HEK293 (cell line): ENCODE results near the gene CCK.

Experiments used
- CTCF ChIA-PET: fragments of 350-600 bp; formaldehyde crosslinking; extraction: SDS; loops from one replicate; lab custom pipeline; 2021; ENCODE audit warnings: antibody characterized with exemption; lab: Yijun Ruan, JAX
- POLR2A ChIA-PET: fragments of 300-600 bp; formaldehyde crosslinking; extraction: SDS; loops from one replicate; lab custom pipeline; 2020; ENCODE audit warnings: antibody characterized with exemption, inconsistent platforms; lab: Yijun Ruan, JAX
- H3K27ac ChIP-seq: fragments of 200-500 bp; sonication (Bioruptor generic); 2 replicates; pipeline ENCODE4 v1.5.1; 2014; ENCODE audit warnings: low read depth, low read length, control low read depth, inconsistent platforms; ENCODE audit errors: extremely low read depth
- H3K36me3 ChIP-seq, 2 experiments: fragments of 200-500 bp in 1 of 2; sonication (Bioruptor generic) in 1 of 2; 1 replicate in 1 of 2; 2 replicates in 1 of 2; pipeline ENCODE4 v1.5.1; 2014 to 2017; ENCODE audit warnings: inconsistent platforms in 2 of 2, low read length in 2 of 2; ENCODE audit not compliant: control insufficient read depth in 2 of 2, insufficient read depth in 1 of 2
- H3K4me1 ChIP-seq: fragments of 200-500 bp; sonication (Bioruptor generic); 2 replicates; pipeline ENCODE4 v1.5.1; 2014; ENCODE audit warnings: mild to moderate bottlenecking, low read length, inconsistent platforms; ENCODE audit not compliant: control insufficient read depth, insufficient read depth
- H3K4me3 ChIP-seq: 2 replicates; pipeline ENCODE4 v1.5.1; 2011; ENCODE audit warnings: low read depth, mild to moderate bottlenecking, control low read depth, low read length, moderate library complexity
- H3K9me3 ChIP-seq: fragments of 200-500 bp; sonication (Bioruptor generic); 2 replicates; pipeline ENCODE4 v1.5.1; 2014; ENCODE audit warnings: low read depth, low read length, inconsistent platforms; ENCODE audit not compliant: control insufficient read depth, insufficient read depth
- KLF1 ChIP-seq: fragments of 450-650 bp; formaldehyde crosslinking; IDR thresholded peaks from 2 replicates; pipeline ENCODE4 v1.5.1; 2016; ENCODE audit warnings: missing biosample characterization, missing genetic modification characterization
- KLF10 ChIP-seq: fragments of 450-650 bp; IDR thresholded peaks from 2 replicates; pipeline ENCODE4 v1.5.1; 2018; ENCODE audit warnings: missing biosample characterization, mild to moderate bottlenecking, missing genetic modification characterization
- PATZ1 ChIP-seq: fragments of 450-650 bp; formaldehyde crosslinking; IDR thresholded peaks from 2 replicates; pipeline ENCODE4 v1.5.1; 2016; ENCODE audit warnings: missing biosample characterization, missing genetic modification characterization
- RBAK ChIP-seq: fragments of 450-650 bp; formaldehyde crosslinking; IDR thresholded peaks from 2 replicates; pipeline ENCODE4 v1.5.1; 2016; ENCODE audit warnings: missing biosample characterization, missing genetic modification characterization
- REPIN1 ChIP-seq: fragments of 450-650 bp; formaldehyde crosslinking; IDR thresholded peaks from 2 replicates; pipeline ENCODE4 v1.5.1; 2017; ENCODE audit warnings: missing biosample characterization, missing genetic modification characterization, low read depth
- REST ChIP-seq: fragments of 450-650 bp; formaldehyde crosslinking; IDR thresholded peaks from 2 replicates; pipeline ENCODE4 v1.5.1; 2016; ENCODE audit warnings: missing biosample characterization, missing genetic modification characterization
- ZBTB21 ChIP-seq: fragments of 450-650 bp; formaldehyde crosslinking; IDR thresholded peaks from 2 replicates; pipeline ENCODE4 v1.5.1; 2017; ENCODE audit warnings: missing biosample characterization, missing genetic modification characterization
- ZBTB6 ChIP-seq: fragments of 450-650 bp; formaldehyde crosslinking; IDR thresholded peaks from 2 replicates; pipeline ENCODE4 v1.5.1; 2017; ENCODE audit warnings: missing biosample characterization, missing genetic modification characterization
- ZBTB7A ChIP-seq: fragments of 450-650 bp; formaldehyde crosslinking; IDR thresholded peaks from 2 replicates; pipeline ENCODE4 v1.5.1; 2016; ENCODE audit warnings: low read depth, missing biosample characterization, missing genetic modification characterization
- ZBTB8A ChIP-seq: fragments of 450-650 bp; formaldehyde crosslinking; IDR thresholded peaks from 2 replicates; pipeline ENCODE4 v1.5.1; 2016; ENCODE audit warnings: missing biosample characterization, missing genetic modification characterization
- ZNF19 ChIP-seq: fragments of 450-650 bp; formaldehyde crosslinking; IDR thresholded peaks from 2 replicates; pipeline ENCODE4; 2016; ENCODE audit warnings: missing biosample characterization, missing genetic modification characterization, low read depth
- ZNF214 ChIP-seq: fragments of 450-650 bp; formaldehyde crosslinking; IDR thresholded peaks from 2 replicates; pipeline ENCODE4 v1.5.1; 2017; ENCODE audit warnings: missing biosample characterization, mild to moderate bottlenecking, missing genetic modification characterization, borderline replicate concordance
- ZNF223 ChIP-seq: fragments of 450-650 bp; formaldehyde crosslinking; IDR thresholded peaks from 2 replicates; pipeline ENCODE4 v1.5.1; 2016; ENCODE audit warnings: missing biosample characterization, missing genetic modification characterization
- ZNF292 ChIP-seq: fragments of 450-650 bp; formaldehyde crosslinking; IDR thresholded peaks from 2 replicates; pipeline ENCODE4 v1.5.1; 2016; ENCODE audit warnings: low read depth, missing biosample characterization, missing genetic modification characterization, borderline replicate concordance
- ZNF341 ChIP-seq: fragments of 450-650 bp; formaldehyde crosslinking; IDR thresholded peaks from 2 replicates; pipeline ENCODE4; 2016; ENCODE audit warnings: low read depth, missing biosample characterization, missing genetic modification characterization
- ZNF362 ChIP-seq: fragments of 450-650 bp; formaldehyde crosslinking; IDR thresholded peaks from 2 replicates; pipeline ENCODE4 v1.5.1; 2016; ENCODE audit warnings: missing biosample characterization, missing genetic modification characterization
- ZNF433 ChIP-seq: fragments of 450-650 bp; formaldehyde crosslinking; IDR thresholded peaks from 2 replicates; pipeline ENCODE4 v1.5.1; 2016; ENCODE audit warnings: missing biosample characterization, missing genetic modification characterization, low read depth
- ZNF645 ChIP-seq: fragments of 450-650 bp; formaldehyde crosslinking; IDR thresholded peaks from 2 replicates; pipeline ENCODE4; 2016; ENCODE audit warnings: missing biosample characterization, missing genetic modification characterization
- ZNF692 ChIP-seq: fragments of 450-650 bp; formaldehyde crosslinking; IDR thresholded peaks from 2 replicates; pipeline ENCODE4 v1.5.1; 2016; ENCODE audit warnings: missing biosample characterization, missing genetic modification characterization

Gene CCK

GRCh38 chr3:42301446-42302175 is 35.6 kb upstream of the CCK start:
- ChIA-PET POLR2A (no interaction called here), CTCF (no interaction called here)
- H3K36me3 ChIP-seq, result no peaks in the 10 kb centered on the region
- H3K27ac ChIP-seq, result no peak overlapping the region
- no peaks in the 10 kb centered on the region for H3K4me1 ChIP-seq
- no peak overlapping the region for H3K4me3 ChIP-seq
- H3K9me3 ChIP-seq, result no peaks in the 10 kb centered on the region
- TF ChIP-seq ZBTB8A (tag by site-specific recombination), result no peak
- TF ChIP-seq ZNF433 (tag by site-specific recombination), result no peak
- no peak for TF ChIP-seq ZBTB21
- no peak for TF ChIP-seq KLF10
- TF ChIP-seq PATZ1 (tag by site-specific recombination), result no peak
- TF ChIP-seq KLF1 (tag by site-specific recombination), result no peak

GRCh38 chr3:42300778-42301177 is 34.8 kb upstream of the CCK start:
- no peak overlapping the region for H3K27ac ChIP-seq
- TF ChIP-seq ZNF341 (tag by site-specific recombination), result no peak
- TF ChIP-seq ZBTB7A, result no peak
- no peak for TF ChIP-seq ZNF362 (tag by site-specific recombination)
- no peak for TF ChIP-seq RBAK (tag by site-specific recombination)
- no peak for TF ChIP-seq ZNF223 (tag by site-specific recombination)
- TF ChIP-seq ZNF692 (tag by site-specific recombination), result no peak
- TF ChIP-seq ZNF292, result no peak
- no peaks in the 10 kb centered on the region for H3K4me1 ChIP-seq
- H3K9me3 ChIP-seq, result no peaks in the 10 kb centered on the region
- ChIA-PET POLR2A (no interaction called here), CTCF (interaction anchor here (0.6 kb wide), 1 partner anchor 313 kb away, joined by 5 read pairs; no protein-coding TSS in a partner anchor)
- H3K36me3 ChIP-seq, result no peaks in the 10 kb centered on the region
- H3K4me3 ChIP-seq, result no peak overlapping the region

GRCh38 chr3:42300013-42300412 is 34.0 kb upstream of the CCK start:
- no peaks in the 10 kb centered on the region for H3K36me3 ChIP-seq
- no peaks in the 10 kb centered on the region for H3K4me1 ChIP-seq
- no peaks in the 10 kb centered on the region for H3K9me3 ChIP-seq
- no peak overlapping the region for H3K27ac ChIP-seq
- no peak overlapping the region for H3K4me3 ChIP-seq
- POLR2A ChIA-PET, result no interaction called here
- TF ChIP-seq REST (tag by site-specific recombination), result peak; percentile 95
- TF ChIP-seq REPIN1, result no peak
- TF ChIP-seq ZBTB6 (tag by site-specific recombination), result no peak
- TF ChIP-seq ZNF214 (tag by site-specific recombination), result no peak
- TF ChIP-seq ZNF645 (tag by site-specific recombination), result no peak
- TF ChIP-seq ZNF19 (tag by site-specific recombination), result no peak
- TF ChIP-seq, all 188 proteins: peak for 1
- CTCF ChIA-PET, result no interaction called here
